H1 (cell line): ENCODE data around the gene AKTIP. TPM values are rescaled to one million over a fixed set of nuclear protein-coding genes. Genes with fewer than 3 reads are reported as not detected.

ENCODE experiments used
- CTCF ChIA-PET: fragments of 300-600 bp; sonication (Branson Sonifier 250); formaldehyde crosslinking; loops from one replicate; lab custom pipeline; 2021; ENCODE audit not compliant: partially characterized antibody; lab: Charles Lee
- POLR2A ChIA-PET: fragments of 300-600 bp; sonication (Branson Sonifier 250); formaldehyde crosslinking; loops from one replicate; lab custom pipeline; 2021; ENCODE audit warnings: inconsistent platforms; ENCODE audit not compliant: partially characterized antibody; lab: Charles Lee
- DNase-seq, 2 experiments: peaks; one replicate each; pipeline versions ENCODE4 v3.0.0 to v3.0.0-alpha.2; 2010 to 2022; ENCODE audit warnings: low spot score in 2 of 2, low read depth in 1 of 2, mixed read lengths in 1 of 2
- FAIRE-seq: peaks from 2 replicates; lab custom pipeline; 2011; peaks lifted over from hg19 to GRCh38; lab: Jason Lieb, UNC
- H2AFZ ChIP-seq: 2 replicates; pipeline ENCODE4 v1.8.1; 2012; ENCODE audit warnings: low read length, inconsistent platforms
- H2AK5ac ChIP-seq: 2 replicates; pipeline ENCODE4 v1.6.1; 2013; ENCODE audit warnings: low read depth, low read length
- H2BK120ac ChIP-seq: replicated peaks from 2 replicates; pipeline ENCODE3; 2013; ENCODE audit warnings: low read depth, low read length, inconsistent platforms
- H2BK12ac ChIP-seq: 2 replicates; pipeline ENCODE4 v1.6.1; 2013; ENCODE audit warnings: low read depth, low read length
- H2BK15ac ChIP-seq: 2 replicates; pipeline ENCODE4 v1.6.1; 2013; ENCODE audit warnings: low read length
- H2BK20ac ChIP-seq: 2 replicates; pipeline ENCODE4 v1.6.1; 2013; ENCODE audit warnings: low read length
- H2BK5ac ChIP-seq: 2 replicates; pipeline ENCODE4 v1.6.1; 2013; ENCODE audit warnings: low read depth, low read length
- H3K14ac ChIP-seq: 2 replicates; pipeline ENCODE4 v1.6.1; 2013; ENCODE audit warnings: inconsistent platforms; ENCODE audit not compliant: insufficient read length
- H3K18ac ChIP-seq: 2 replicates; pipeline ENCODE4 v1.6.1; 2013; ENCODE audit warnings: low read length; ENCODE audit errors: extremely low read depth
- H3K23ac ChIP-seq: 2 replicates; pipeline ENCODE4 v1.6.1; 2013; ENCODE audit warnings: inconsistent platforms; ENCODE audit not compliant: insufficient read length
- H3K23me2 ChIP-seq: 2 replicates; pipeline ENCODE4 v1.6.1; 2013; ENCODE audit warnings: low read depth, low read length
- H3K27ac ChIP-seq: 2 replicates; pipeline ENCODE4 v1.6.1; 2011; ENCODE audit warnings: low read depth, low read length, inconsistent platforms
- H3K27me3 ChIP-seq, 4 experiments: replicated peaks in 1 of 4; 1 replicate in 1 of 4; 2 replicates in 3 of 4; pipeline versions ENCODE4 v1.6.1 to v1.8.1; 2011 to 2013; ENCODE audit warnings: low read length in 3 of 4, mild to moderate bottlenecking in 3 of 4, inconsistent platforms in 2 of 4, mixed read lengths in 2 of 4, moderate library complexity in 1 of 4; ENCODE audit not compliant: control insufficient read depth in 3 of 4, insufficient read depth in 3 of 4; ENCODE audit errors: extremely low read depth in 1 of 4
- H3K36me3 ChIP-seq, 4 experiments: 2 replicates each; pipeline versions ENCODE4 v1.6.1 to v1.8.1; 2011 to 2013; ENCODE audit warnings: mild to moderate bottlenecking in 4 of 4, low read length in 3 of 4, moderate library complexity in 2 of 4, control low read depth in 1 of 4, inconsistent platforms in 1 of 4; ENCODE audit not compliant: insufficient read depth in 4 of 4, control insufficient read depth in 2 of 4
- H3K4ac ChIP-seq: replicated peaks from 2 replicates; pipeline ENCODE3; 2013; ENCODE audit warnings: low read length, low read depth, mixed read lengths, inconsistent platforms; ENCODE audit not compliant: insufficient read length
- H3K4me1 ChIP-seq, 4 experiments: replicated peaks in 1 of 4; 1 replicate in 1 of 4; 2 replicates in 3 of 4; pipeline versions ENCODE4 v1.6.1 to v1.8.1; 2011 to 2013; ENCODE audit warnings: low read length in 3 of 4, inconsistent platforms in 2 of 4, mixed read lengths in 1 of 4; ENCODE audit not compliant: insufficient read depth in 4 of 4, control insufficient read depth in 3 of 4
- H3K4me2 ChIP-seq, 2 experiments: 2 replicates each; pipeline versions ENCODE4 v1.6.1 to v1.8.1; 2011 to 2013; ENCODE audit warnings: low read depth in 2 of 2, low read length in 2 of 2, control low read depth in 1 of 2, inconsistent platforms in 1 of 2, mild to moderate bottlenecking in 1 of 2; ENCODE audit not compliant: insufficient read depth in 1 of 2
- H3K4me3 ChIP-seq, 4 experiments: fragments of 200-600, 300-600 bp in 1 of 4; sonication (generic), shearing (Covaris generic), sonication (Bioruptor Twin) in 1 of 4; 2 replicates each; pipeline versions ENCODE4 v1.5.1 to v1.8.1; 2011 to 2016; ENCODE audit warnings: low read length in 4 of 4, low read depth in 3 of 4, control low read depth in 2 of 4, inconsistent platforms in 2 of 4, mild to moderate bottlenecking in 2 of 4, mixed read lengths in 1 of 4, moderate library complexity in 1 of 4; ENCODE audit not compliant: insufficient read depth in 2 of 4; ENCODE audit errors: extremely low read depth in 1 of 4
- H3K56ac ChIP-seq: replicated peaks from 2 replicates; pipeline ENCODE3; 2013; ENCODE audit warnings: low read depth, mild to moderate bottlenecking, mixed read lengths, low read length, inconsistent platforms; ENCODE audit not compliant: insufficient read length
- H3K79me1 ChIP-seq: 2 replicates; pipeline ENCODE4 v1.6.1; 2013; ENCODE audit warnings: low read depth, low read length, control low read depth
- H3K79me2 ChIP-seq, 2 experiments: 2 replicates each; pipeline versions ENCODE4 v1.6.1 to v1.8.1; 2012 to 2013; ENCODE audit warnings: low read length in 2 of 2, mild to moderate bottlenecking in 2 of 2, inconsistent platforms in 1 of 2; ENCODE audit not compliant: insufficient read depth in 2 of 2, control insufficient read depth in 1 of 2
- H3K9ac ChIP-seq, 4 experiments: replicated peaks in 1 of 4; 1 replicate in 1 of 4; 2 replicates in 3 of 4; pipeline versions ENCODE4 v1.6.1 to v1.8.1; 2011 to 2013; ENCODE audit warnings: low read depth in 3 of 4, low read length in 3 of 4, control low read depth in 2 of 4, mild to moderate bottlenecking in 2 of 4, moderate library complexity in 2 of 4, inconsistent platforms in 1 of 4; ENCODE audit errors: extremely low read depth in 1 of 4
- H3K9me3 ChIP-seq, 2 experiments: 2 replicates each; pipeline versions ENCODE4 v1.6.1 to v1.8.1; 2012 to 2013; ENCODE audit warnings: mild to moderate bottlenecking in 2 of 2, moderate library complexity in 2 of 2, control low read depth in 1 of 2, inconsistent platforms in 1 of 2, low read depth in 1 of 2, low read length in 1 of 2, mixed read lengths in 1 of 2; ENCODE audit not compliant: insufficient read depth in 2 of 2
- H4K20me1 ChIP-seq, 2 experiments: replicated peaks in 1 of 2; 2 replicates each; pipeline versions ENCODE3 to v1.8.1; 2011 to 2013; ENCODE audit warnings: inconsistent platforms in 2 of 2, low read length in 2 of 2, mild to moderate bottlenecking in 1 of 2; ENCODE audit not compliant: insufficient read depth in 2 of 2, control insufficient read depth in 1 of 2
- H4K5ac ChIP-seq: 2 replicates; pipeline ENCODE4 v1.6.1; 2013; ENCODE audit warnings: low read length, low read depth, mixed read lengths, inconsistent platforms; ENCODE audit not compliant: insufficient read length
- H4K8ac ChIP-seq: 2 replicates; pipeline ENCODE4 v1.8.0; 2013; ENCODE audit warnings: mild to moderate bottlenecking, moderate library complexity, low read length, inconsistent platforms; ENCODE audit not compliant: insufficient read depth; ENCODE audit errors: extremely low read depth
- H4K91ac ChIP-seq: replicated peaks from 2 replicates; pipeline ENCODE3; 2013; ENCODE audit warnings: low read length, mixed read lengths, inconsistent platforms; ENCODE audit not compliant: insufficient read length
- CBX8 ChIP-seq: fragments of 300-800, 300-1000 bp; sonication (generic); IDR thresholded peaks from 2 replicates; pipeline ENCODE4 v1.7.1; 2016; ENCODE audit warnings: low read depth, low read length, borderline replicate concordance
- EP300 ChIP-seq, 2 experiments: IDR thresholded peaks; 1 replicate in 1 of 2; 2 replicates in 1 of 2; pipeline ENCODE4 v1.6.1; 2011 to 2012; ENCODE audit warnings: low read depth in 2 of 2, low read length in 2 of 2, mild to moderate bottlenecking in 2 of 2, borderline replicate concordance in 1 of 2, inconsistent platforms in 1 of 2, moderate library complexity in 1 of 2
- FOSL1 ChIP-seq: IDR thresholded peaks from 2 replicates; pipeline ENCODE4 v1.6.1; 2011; ENCODE audit warnings: mild to moderate bottlenecking, low read depth, low read length, moderate library complexity; ENCODE audit not compliant: insufficient read depth
- JUN ChIP-seq: IDR thresholded peaks from 2 replicates; pipeline ENCODE4 v1.6.1; 2011; ENCODE audit warnings: low read depth, mild to moderate bottlenecking, improper control_type of control experiment, low read length
- KDM1A ChIP-seq: fragments of 200-600, 300-600 bp; sonication (generic); IDR thresholded peaks from 2 replicates; pipeline ENCODE4 v1.7.1; 2016; ENCODE audit warnings: mild to moderate bottlenecking, low read length, borderline replicate concordance
- MAFK ChIP-seq: IDR thresholded peaks from 2 replicates; pipeline ENCODE4 v1.6.1; 2012; ENCODE audit warnings: low read depth, mild to moderate bottlenecking, improper control_type of control experiment, low read length
- PHF8 ChIP-seq: fragments of 200-600 bp; sonication (generic); conservative IDR thresholded peaks from 2 replicates; pipeline ENCODE4 v1.7.1; 2012; ENCODE audit warnings: low read depth, mild to moderate bottlenecking, inconsistent platforms, low read length, moderate library complexity
- RBBP5 ChIP-seq: IDR thresholded peaks from 2 replicates; pipeline ENCODE4 v1.7.1; 2012; ENCODE audit warnings: low read depth, mild to moderate bottlenecking, inconsistent platforms, low read length, moderate library complexity, borderline replicate concordance
- SIRT6 ChIP-seq: IDR thresholded peaks from one replicate; pipeline ENCODE4 v1.7.1; 2012; ENCODE audit warnings: low read length, inconsistent platforms
- ZNF274 ChIP-seq: IDR thresholded peaks from 2 replicates; pipeline ENCODE4 v1.7.0; 2012; ENCODE audit warnings: low read length, borderline replicate concordance; ENCODE audit errors: extremely low read depth
- WGBS, 2 experiments: shearing (Covaris generic) in 1 of 2; methylation state at CpG; one replicate each; pipeline versions ENCODE4 v1.1.6 to v1.1.7; 2013 to 2015; ENCODE audit warnings: low lambda C conversion rate in 2 of 2, mixed read lengths in 2 of 2, inconsistent platforms in 1 of 2, low coverage in 1 of 2, missing lambda C conversion rate in 1 of 2; ENCODE audit not compliant: insufficient replicate concordance in 2 of 2, insufficient coverage in 1 of 2, insufficient read length in 1 of 2; ENCODE audit errors: extremely low coverage in 1 of 2, missing lambda C conversion rate in 1 of 2; 5-methylcytosine and 5-hydroxymethylcytosine counted together
- polyA plus RNA-seq, 7 experiments: library from polyadenylated mRNA; depleted of rRNA in 3 of 7; stranded (reverse) in 5 of 7; unstranded in 2 of 7; fragments of >200 nt in 5 of 7; fragments of 200-250 nt in 2 of 7; gene quantifications; 1 replicate in 5 of 7; 2 replicates in 1 of 7; 4 replicates in 1 of 7; pipeline versions ENCODE4 v1.2.1 to v1.2.3, GENCODE V29; 2011 to 2013; ENCODE audit warnings: missing spikeins in 2 of 7, mixed read lengths in 2 of 7
- total RNA-seq: library from RNA; stranded (reverse); fragmentation: NEBNext Ultra II Directional; extraction: Animal tissue kit (Norgen Biotek cat#: 25700); gene quantifications from 2 replicates; pipeline ENCODE4 v1.2.1, GENCODE V29; 2021

Gene AKTIP
- total and polyA plus RNA-seq, 2 of the 8 experiments (the other 6 are each of a cell fraction or from before 2014, with no cell fraction given): 15.0 to 15.6 TPM

DNA sequence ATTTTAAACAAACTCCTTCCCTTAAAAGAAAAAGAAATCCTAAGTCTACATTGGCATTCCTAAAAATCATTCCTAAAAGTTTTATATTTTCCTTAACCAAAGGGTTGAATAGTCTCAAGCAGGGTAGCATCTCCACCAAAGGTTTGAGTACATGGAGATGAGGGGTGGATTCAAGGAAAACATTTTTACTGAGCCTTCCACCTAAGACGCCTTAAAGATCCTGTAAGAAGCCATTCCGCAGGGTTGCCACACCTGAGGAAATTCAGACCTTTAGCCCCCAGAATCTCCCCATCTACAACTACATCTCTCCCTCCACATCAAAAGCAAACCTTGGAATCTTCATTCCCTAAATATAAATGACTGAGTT, 7.7 kb upstream of the AKTIP start:
- H4K8ac ChIP-seq: no peak overlapping the region
- no peaks in the 10 kb centered on the region for H3K79me1 ChIP-seq
- H3K9me3 ChIP-seq: peaks cover 9 to 10% of the 10 kb centered on the region in 2 experiments; a peak in 2 of 4 replicates
- H2BK5ac ChIP-seq: no peak overlapping the region
- no peaks in the 10 kb centered on the region for H3K36me3 ChIP-seq
- no peak overlapping the region for H3K18ac ChIP-seq
- H3K23me2 ChIP-seq: no peaks in the 10 kb centered on the region
- H4K5ac ChIP-seq: no peak overlapping the region
- ChIA-PET CTCF (interaction anchor here (1.1 to 2.0 kb wide), 5 partner anchors 9 to 153 kb away, joined by 3 to 10 read pairs (median 6); no protein-coding TSS in a partner anchor), POLR2A (interaction anchor here (0.7 kb wide), 1 partner anchor 1033 kb away, joined by 4 read pairs; no protein-coding TSS in a partner anchor)
- H3K4ac ChIP-seq: no peak overlapping the region
- no peaks in the 10 kb centered on the region for H3K79me2 ChIP-seq
- H2BK120ac ChIP-seq: no peak overlapping the region
- H4K20me1 ChIP-seq: no peaks in the 10 kb centered on the region
- no peak overlapping the region for H2BK20ac ChIP-seq
- DNase-seq (no peak), FAIRE-seq (no peak)
- H2BK15ac ChIP-seq: no peak overlapping the region
- H3K27ac ChIP-seq: no peak overlapping the region
- H3K23ac ChIP-seq: no peak overlapping the region
- H3K4me3 ChIP-seq: no peak overlapping the region
- no peak overlapping the region for H3K14ac ChIP-seq
- no peak overlapping the region for H2AK5ac ChIP-seq
- WGBS, 2 experiments: 51% methylated on average over 2 of the region's 2 CpGs; no CpG with 5 or more reads in 1 of the 2 experiments
- no peak overlapping the region for H3K4me2 ChIP-seq
- H2AFZ ChIP-seq: peak overlapping the region; percentile 40; the same call in 1 of the 2 replicates
- H4K91ac ChIP-seq: no peak overlapping the region
- peaks cover 0 to 2% (median 0%) of the 10 kb centered on the region in 4 experiments; a peak in 1 of 7 replicates for H3K4me1 ChIP-seq
- H2BK12ac ChIP-seq: no peak overlapping the region
- no peak overlapping the region for H3K56ac ChIP-seq
- no peaks in the 10 kb centered on the region for H3K27me3 ChIP-seq
- H3K9ac ChIP-seq: no peak overlapping the region
- TF ChIP-seq CBX8 (no peak), FOSL1 (no peak), PHF8 (no peak), SIRT6 (no peak), EP300 (IDR thresholded peaks at IDR 0.05; ENCODE audit: borderline replicate concordance in 1 of 2, low read depth in 2 of 2, low read length in 2 of 2) (no peak), JUN (no peak), MAFK (no peak), ZNF274 (no peak), RBBP5 (no peak), KDM1A (no peak)
